NCI-H345 treated with DMSO at 0.1 percent for 48 hours (cell line): ENCODE measurements around the gene FUS.
"Not testable (repeated sequence)": the region's sequence is repeated elsewhere in the genome, so short reads cannot be mapped to it uniquely, and the experiment has no call there.

Experiments used
- DNase-seq: peaks from one replicate; lab custom pipeline; 2025; ENCODE audit not compliant: unreplicated experiment; lab: John Stamatoyannopoulos, UW

The FUS gene

DNA sequence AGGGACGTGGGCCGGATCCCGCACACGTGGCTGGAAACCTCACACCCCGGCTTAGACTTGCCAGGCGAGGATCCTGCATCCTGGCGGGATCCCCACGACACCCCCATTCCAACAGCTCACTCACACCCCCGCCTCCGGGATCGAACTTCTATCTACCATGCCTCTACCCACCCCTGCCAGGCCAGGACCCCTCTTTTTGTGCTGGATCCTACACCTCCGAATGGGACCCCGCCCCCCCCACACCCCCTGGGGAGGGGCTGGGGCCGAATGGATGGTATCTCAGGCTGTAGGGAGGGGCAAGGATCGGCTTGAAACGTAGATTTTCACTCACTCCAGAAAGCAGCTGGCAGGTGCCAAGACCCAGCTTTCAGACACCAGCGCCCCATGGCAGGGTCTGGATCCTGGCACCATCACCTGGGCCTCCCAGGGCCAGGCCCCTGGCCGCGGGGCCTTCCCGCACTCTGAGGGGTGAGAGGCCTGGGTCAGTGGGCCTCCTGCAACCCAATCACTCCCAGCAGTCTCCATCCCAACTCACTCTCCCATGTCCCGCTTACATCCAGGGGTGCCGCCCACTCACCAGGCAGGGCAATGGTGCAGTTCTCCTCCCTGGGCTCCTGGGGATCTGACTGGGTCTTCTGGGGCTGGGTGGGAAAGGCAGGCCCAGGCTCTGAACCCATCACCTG, 36.8 kb upstream of the FUS start:
- DNase-seq = no peak

DNA sequence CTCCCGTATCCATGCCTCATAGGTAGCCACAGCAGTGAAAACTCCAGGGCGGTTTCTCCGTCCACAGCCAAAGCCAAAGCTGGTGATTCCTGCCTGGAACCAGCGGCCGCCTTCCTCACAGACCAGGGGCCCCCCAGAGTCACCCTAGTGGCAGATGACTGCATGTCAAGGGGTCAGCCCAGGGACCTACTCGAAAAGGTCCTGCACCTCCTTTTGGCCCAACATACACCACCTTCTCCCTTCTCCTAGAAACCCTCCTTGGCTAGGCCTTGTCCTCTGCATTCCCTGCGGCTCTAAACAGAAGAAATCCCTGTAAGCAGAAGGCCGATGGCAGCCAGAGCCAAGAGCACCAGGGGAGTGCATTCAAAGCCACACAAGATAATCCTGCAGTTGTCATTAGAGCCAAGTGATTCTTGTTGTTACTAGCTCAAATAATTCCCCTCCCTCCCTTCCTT, 36.2 kb upstream of the FUS start:
- no peak for DNase-seq

DNA sequence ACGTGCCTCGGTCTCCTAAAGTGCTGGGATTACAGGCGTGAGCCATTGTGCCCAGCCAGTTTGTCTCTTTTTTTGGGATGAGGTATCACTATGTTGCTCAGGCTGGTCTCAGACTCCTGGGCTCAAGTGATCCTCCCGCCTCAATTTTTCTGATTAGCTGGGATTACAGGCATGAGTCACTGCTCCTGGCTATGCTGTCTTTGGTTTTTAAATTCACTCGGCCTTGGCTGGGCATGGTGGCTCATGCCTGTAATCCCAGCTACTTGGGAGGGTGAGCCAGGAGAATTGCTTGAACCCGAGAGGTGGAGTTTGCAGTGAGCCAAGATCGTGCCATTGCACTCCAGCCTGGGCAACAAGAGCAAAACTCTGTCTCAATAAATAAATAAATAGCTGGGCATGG, 35.5 kb upstream of the FUS start:
- not testable (repeated sequence) for DNase-seq

GRCh38 chr16:31145398-31145990, 34.4 kb upstream of the FUS start:
- no peak for DNase-seq

- DNase-seq = no peak
These were observed 32.4 kb upstream of the FUS start for GRCh38 chr16:31147574-31147973.

DNA sequence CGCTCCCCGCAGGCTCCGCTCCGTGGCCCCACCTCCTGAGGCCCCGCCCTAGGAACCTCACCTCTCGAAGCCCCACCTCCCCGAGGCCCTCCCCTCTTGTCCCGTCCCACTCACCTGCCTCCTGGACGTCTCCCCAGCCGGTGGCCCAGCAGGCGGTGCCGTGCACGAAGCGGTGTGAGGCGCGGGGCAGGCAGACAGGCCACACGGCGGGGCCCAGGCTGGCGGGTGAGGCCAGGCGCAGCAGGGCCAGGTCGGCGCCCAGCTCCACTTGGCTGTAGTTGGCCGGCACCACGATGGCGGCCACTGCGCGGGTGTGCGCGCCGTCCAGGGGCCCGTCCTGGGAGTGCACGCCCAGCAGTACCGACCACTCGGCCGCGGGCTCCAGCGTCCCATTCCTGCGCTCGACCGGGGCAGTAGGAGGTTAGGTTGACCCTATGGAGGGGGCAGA, 31.6 kb upstream of the FUS start:
- DNase-seq = no peak

GRCh38 chr16:31148896-31149295, 31.0 kb upstream of the FUS start:
- DNase-seq = no peak

DNA sequence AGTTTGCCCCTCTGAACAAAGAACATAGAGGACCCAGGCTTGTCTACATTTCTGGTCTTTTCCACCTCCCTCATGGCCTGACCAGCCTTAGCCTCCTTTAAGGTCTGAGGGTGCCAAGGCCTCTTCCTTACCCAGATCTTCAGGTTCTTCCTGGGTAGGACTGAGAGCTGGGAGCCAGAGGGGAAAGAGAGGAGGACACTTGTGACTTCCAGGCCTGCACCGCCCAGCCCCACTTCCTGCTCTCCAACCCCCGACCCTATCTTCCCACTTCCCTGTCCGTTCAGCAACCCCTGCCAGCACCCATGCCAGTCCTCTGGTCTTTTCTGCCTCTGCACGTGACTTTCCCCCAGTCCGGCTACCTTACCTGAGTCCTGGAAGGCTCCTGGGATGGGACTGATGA, 30.6 kb upstream of the FUS start:
- DNase-seq = no peak

- no peak for DNase-seq
These were observed 29.7 kb upstream of the FUS start, which contains the start of gene PRSS36 for GRCh38 chr16:31149894-31150890. PRSS36 (minus strand) TSS chr16:31150066; CDS start chr16:31150035, 31 bp downstream.

- not testable (repeated sequence) for DNase-seq
These were observed 29.0 kb upstream of the FUS start for GRCh38 chr16:31150976-31151375.

DNA sequence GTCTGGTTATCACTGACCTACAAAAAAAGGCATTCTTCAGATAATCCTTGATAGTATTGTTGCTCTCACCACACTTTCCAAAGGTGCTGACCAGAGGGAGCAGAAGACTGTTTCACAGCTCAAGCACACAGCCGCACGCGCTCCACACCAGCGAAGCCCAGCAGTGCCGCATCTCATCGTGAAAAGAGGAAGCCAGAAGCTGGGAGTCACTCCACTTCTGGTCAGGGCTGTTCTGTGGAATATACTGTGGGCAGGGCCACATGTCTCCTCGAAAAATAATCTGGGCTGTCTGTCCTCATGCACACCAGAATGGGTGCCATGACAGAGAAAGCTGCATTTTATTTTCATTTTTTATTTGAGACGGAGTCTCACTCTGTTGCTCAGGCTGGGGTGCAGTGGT, 22.8 kb upstream of the FUS start:
- no peak for DNase-seq

DNA sequence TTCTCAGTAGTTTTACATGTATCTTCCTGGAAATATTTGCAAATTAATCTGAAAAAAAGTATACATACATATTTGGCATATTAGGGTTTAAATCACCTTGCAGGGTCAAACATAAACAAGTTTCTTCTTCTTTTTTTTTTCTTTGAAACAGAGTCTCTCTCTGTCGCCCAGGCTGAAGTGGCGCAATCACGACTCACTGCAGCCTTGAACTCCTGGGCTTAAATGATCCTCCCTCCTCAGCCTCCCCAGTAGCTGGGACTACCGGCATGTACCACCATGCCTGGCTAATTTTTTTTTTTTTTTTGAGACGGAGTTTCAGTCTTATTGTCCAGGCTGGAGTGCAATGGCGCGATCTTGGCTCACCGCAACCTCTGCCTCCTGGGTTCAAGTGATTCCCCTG, 12.6 kb upstream of the FUS start:
- no peak for DNase-seq

- DNase-seq = no peak
These were observed 11.1 kb upstream of the FUS start for GRCh38 chr16:31168848-31169247.

- not testable (repeated sequence) for DNase-seq
These were observed 9.9 kb upstream of the FUS start for GRCh38 chr16:31170048-31170447.

DNA sequence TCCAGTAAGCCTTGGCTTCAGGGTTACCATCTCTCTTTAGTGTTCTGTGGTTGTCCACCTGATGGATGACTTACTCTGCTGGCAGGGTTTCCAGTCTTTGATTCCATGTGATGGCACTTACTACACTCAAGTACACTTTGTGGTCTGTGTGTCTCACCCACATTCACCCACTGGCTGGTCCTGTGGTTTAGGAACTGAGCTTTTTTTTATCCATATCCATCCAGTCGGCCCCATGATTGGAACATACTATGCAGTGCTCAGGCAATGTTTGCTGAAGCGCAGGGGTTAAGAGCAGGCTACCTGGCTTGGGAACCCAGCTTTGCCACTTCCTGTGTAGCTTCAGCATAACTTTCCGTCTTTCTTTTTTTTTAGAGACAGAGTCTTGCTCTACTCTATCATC, 2.8 kb upstream of the FUS start:
- no peak for DNase-seq

GRCh38 chr16:31179219-31179746, 656 bp upstream of the FUS start:
- DNase-seq = no peak

DNA sequence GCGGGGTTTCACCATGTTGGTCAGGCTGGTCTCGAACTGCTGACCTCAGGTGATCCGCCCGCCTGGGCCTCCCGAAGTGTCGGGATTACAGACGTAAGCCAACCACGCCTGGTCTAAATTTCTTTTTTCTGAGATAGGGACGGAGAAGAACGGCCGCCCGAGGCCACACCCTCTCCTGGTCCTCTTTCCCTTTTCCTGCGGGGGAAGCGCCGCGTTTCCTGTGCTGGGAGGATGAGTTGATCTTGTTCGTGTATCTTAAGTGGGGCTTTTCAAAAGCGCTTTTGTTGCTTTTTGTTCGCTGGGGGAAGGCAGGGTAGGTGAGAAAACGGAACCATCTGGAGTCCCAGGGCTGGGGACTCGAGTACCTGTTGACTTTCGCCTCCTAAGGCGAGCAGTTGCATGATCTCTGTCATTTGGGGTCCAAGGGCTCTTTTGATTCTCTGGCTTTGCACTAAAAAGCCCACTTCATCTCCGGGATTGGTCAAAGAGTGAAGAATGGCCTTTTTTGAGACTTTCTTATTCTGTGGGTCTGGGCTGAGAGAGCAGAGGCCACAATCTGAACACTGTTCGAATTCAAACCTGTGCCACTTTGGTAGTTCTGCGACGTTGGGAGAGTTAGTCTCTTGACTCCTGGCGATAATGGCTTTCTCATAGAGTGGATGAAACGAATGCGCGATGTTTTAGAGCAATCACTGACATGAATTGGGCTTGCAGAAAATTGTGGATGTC, 1.3 kb downstream of the FUS start:
- DNase-seq = no peak

DNA sequence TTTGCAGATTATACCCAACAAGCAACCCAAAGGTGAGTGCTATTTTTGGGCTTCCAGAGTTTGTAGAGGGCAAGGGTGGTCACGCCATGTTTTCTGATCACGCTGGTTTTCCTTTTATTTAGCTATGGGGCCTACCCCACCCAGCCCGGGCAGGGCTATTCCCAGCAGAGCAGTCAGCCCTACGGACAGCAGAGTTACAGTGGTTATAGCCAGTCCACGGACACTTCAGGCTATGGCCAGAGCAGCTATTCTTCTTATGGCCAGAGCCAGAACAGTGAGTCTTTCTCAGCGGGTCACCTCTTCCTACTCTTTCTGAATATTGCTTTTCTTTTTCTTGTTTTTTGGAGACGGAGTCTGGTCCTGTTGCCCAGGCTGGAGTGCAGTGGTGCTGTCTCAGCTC, 2.5 kb downstream of the FUS start:
- DNase-seq = no peak

DNA sequence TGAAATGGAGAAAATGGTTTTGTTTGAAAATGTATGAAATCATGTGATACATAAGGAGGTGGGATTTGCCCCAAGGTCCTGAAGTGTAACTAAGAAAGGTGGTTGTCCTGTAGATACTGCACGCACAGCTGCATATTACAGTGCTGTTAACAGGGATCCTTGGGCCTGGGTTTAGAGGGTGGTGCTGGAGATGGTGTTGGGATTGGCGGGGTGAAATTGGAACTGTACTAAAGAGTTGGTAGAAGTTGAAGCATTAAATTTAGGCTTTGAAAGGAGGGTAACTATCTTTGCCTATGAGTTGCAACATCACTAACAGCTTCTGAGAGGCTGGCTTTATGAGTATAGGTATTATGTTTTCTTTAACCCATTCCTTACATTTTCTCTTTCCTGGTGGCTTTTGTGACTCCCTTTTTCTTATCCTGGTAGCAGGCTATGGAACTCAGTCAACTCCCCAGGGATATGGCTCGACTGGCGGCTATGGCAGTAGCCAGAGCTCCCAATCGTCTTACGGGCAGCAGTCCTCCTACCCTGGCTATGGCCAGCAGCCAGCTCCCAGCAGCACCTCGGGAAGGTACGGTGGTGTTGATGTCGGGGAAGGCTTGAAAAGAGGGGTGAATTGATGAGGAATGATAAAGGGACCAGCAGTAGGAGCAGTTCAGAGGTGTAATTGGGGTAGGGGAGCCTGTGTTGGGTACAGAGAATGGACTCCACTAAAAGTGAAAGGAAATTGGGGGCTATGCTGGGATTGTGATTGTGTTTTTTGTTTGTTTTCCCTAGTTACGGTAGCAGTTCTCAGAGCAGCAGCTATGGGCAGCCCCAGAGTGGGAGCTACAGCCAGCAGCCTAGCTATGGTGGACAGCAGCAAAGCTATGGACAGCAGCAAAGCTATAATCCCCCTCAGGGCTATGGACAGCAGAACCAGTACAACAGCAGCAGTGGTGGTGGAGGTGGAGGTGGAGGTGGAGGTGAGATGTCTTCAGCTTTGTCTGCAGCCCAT, 3.8 kb downstream of the FUS start:
- DNase-seq = no peak
